HG02973 (cell line): ENCODE measurements around the gene WDR53.
"Not testable (repeated sequence)": the region's sequence is repeated elsewhere in the genome, so short reads cannot be mapped to it uniquely, and the experiment has no call there.

Source experiments
- ATAC-seq: cut with Tn5 transposase; IDR thresholded peaks from one replicate; pipeline ENCODE4 v1.9.1; 2021; ENCODE audit warnings: moderate library complexity; ENCODE audit not compliant: unreplicated experiment

Gene WDR53

DNA sequence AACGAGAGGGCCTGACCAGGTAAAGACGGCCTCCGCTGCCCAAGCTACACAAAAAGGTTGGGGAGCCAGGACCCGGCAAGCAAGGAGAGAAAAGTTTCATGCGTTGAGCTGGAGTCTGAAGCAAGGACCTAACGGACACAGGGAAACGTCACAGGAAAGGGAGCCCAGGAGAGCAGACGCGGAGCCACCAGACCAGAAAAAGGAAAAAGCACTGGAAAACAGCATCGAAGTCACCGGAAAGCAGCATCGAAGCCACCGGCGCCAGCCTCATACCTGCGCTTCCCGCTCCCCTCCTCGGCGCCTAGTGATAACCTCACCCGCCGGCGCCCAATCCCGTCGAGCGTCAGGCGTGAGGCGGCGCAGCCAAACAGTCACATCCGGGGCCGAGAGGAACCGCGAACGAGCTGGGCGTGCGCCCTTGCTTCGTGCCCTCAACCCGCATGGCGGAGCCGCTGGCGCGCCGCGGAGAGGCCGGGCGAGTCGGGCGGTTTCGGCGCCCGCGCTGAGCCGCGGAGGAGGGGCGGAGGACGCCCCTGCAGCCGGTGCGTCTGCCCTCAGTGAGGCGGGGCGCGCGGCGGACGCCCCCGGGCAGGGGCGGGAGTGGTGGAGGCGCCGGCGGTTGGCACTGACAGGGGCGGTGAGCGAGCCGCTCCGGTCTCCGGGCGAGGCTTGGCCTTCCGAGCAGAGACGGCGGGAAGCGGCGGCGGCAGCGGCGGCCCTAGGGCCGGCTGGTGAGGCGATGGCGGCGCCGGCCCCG is at the start of gene WDR53, which contains the start of gene FBXO45:
TSS of gene WDR53 (minus strand) at position 309 of the 757 bp plus-strand sequence. CDS start 7,079 bp downstream, outside the sequence.
TSS of gene FBXO45 (plus strand) at position 415 of the 757 bp plus-strand sequence. CDS start at position 740, 325 bp downstream.
- peak; percentile 90 for ATAC-seq

DNA sequence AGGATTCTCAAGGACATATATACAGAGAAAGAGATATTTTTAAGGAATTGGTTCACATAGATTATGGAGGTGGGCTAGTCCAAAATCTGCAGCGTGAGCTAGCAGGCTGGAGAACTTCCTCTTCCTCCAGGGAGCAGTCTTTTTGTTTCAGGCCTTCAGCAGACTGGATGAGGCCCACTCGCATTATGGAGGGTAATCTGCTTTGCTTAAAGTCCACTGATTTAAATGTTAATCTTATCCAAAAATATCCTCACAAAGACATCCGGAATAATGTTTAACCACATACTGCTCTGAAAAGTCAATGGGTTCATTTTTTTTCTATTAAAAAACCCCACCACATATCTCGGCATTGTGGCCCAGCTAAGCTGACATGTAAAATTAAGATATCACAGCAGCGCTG is 48.9 kb upstream of the WDR53 start:
- ATAC-seq = no peak

DNA sequence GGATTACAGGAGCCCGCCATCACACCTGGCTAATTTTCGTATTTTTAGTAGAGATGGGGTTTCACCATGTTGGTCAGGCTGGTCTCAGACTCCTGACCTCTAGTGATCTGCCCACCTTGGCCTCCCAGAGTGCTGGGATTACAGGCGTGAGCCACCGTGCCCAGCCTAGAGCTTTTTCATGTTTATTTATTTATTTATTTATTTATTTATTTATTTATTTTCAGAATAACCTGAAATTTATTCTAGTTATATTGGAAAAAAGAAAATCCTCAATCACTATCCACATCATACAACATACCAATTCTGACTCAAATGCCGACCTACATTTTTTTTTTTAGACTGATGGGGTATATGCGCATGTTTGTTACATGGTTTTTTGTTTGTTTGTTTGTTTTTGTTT is 46.9 kb upstream of the WDR53 start:
- ATAC-seq = not testable (repeated sequence)

DNA sequence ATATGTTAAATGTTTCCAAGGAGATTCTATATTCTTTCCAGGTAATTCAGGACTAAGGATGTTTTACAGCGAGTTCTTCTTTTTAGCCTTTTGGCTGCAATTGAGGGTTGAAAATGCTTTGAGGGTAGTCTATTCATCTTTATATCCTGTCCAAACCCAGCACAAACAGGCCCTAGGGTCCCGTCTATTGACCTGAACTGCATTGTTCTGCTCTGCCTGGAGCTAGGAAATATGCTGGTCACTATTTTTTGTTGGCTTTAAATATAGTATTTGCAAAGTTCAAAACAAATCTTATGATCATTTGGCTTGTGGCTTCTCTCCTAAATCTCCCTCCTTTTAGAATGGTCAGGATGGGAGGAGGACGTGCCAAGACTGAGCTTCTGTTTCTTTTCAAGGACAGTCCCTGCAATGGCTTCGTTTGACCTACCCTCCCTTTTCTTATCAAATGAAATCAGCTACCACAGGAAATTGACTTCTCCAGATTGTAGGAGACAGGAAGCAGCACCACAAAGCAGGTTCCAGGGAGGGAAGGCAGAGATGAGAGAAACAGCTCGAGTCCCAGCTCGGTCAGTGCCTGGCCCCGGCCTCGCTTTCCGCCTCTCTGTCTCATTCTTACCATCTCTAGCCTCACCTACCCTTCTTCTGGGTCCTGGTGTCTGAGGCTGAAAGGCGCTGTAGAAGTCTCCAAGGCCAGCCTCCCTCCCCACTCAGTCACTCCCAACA is 43.6 kb upstream of the WDR53 start:
- no peak for ATAC-seq

DNA sequence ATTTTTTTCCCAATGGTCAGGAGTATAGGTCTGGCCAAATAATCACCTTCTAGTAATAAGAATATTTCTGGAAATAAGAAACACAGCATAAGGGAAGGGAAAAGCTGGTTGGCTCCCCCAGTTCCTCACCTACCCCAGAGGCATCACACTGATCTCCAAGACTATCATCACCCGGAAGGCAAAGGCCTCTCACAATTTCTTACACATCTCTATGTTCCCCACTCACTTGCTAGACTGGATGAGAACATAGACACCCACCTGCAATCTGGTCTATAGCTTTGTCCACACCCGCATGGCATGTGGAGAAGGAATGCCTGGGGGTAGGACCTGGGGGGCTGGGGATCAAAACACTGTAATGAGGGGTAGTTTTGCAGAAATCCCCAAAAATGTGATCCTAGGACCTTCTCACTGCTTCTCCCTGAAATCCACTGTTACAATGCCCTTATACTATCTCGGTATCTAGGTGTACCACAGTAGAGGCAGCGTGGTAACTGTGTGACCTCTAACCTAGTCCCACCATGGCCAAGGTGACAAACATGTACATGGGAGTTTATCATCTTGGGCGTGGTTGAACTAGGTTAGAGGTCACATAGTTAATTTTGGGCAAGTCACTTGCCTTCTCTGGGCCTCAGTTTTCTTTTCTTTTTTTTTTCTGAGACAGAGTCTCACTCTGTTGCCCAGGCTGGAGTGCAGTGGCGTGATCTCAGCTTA is 41.6 kb upstream of the WDR53 start:
- no peak for ATAC-seq

DNA sequence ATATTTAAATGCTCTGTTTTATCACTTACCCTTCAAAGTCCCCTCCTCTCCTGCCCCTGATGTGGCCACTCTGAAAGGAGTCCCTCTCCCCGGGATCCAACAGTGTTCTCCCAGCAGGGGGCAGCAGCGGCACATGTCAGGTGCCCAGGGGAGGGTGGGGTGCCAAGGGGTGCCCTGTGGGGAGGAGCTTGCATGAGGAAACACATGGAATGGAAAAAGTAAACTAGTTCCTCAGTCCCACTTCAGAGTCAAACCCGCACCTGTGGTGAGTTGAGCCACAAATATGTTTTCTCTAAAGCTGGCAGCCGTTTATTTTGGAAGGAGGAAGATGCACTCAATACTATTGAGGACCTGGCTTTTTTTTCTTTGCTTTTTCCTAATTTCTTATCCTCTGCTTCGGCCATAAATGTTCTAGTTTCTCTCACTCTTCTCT is 41.0 kb upstream of the WDR53 start:
- peak; percentile 50 for ATAC-seq

DNA sequence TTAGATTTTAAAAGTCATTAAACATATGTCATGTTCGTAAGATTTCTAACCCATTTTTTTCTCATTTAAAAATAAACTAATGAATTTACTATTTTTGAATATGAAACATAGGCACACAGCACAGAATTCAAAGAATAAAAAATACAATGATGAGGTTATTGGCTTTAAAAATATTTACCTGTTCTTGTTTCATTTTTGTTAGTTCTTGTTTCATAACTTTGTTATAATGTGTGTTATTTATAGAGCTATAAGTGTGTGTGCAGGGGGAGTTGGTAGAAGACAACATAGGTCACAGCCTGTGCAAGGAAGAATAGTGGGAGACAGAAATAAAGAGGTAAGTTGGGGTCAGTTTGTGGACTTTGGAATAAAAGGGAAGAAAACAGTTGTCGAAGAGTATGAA is 40.3 kb upstream of the WDR53 start:
- ATAC-seq = no peak

DNA sequence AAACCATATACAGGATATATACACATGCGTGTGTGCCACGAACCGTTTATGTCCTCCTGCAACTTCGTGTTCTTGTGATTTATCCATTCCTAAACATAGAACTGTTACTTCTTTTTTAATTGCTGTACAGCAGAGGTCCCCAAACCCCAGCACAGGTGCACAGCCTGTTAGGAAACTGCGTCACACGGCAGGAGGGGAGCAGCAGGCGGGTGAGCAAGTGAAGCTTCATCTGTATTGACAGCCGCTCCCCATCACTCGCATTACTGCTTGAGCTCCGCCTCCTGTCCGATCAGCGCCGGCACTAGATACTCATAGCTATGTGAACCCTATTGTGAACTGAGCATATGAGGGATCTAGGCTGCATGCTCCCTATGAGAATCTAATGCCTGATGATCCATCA is 36.2 kb upstream of the WDR53 start:
- no peak for ATAC-seq

DNA sequence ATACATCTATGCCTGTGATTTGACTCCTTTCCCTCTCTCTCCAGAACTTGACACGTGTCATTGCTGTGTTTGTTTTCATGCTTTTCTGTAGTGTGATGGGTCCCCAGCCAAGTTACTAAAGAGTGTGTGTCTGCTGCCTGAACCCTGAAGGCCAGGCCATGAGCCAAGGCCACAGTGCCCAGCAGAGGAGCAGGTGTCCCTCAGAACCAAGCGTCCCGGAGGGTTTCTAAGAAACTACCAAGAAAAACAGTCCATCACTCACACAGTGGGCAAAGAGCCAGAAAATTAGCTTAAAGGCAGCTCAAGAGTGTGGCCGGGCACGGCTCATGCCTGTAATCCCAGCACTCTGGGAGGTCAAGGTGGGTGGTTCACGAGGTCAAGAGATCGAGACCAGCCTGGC is 35.3 kb upstream of the WDR53 start:
- ATAC-seq = no peak

DNA sequence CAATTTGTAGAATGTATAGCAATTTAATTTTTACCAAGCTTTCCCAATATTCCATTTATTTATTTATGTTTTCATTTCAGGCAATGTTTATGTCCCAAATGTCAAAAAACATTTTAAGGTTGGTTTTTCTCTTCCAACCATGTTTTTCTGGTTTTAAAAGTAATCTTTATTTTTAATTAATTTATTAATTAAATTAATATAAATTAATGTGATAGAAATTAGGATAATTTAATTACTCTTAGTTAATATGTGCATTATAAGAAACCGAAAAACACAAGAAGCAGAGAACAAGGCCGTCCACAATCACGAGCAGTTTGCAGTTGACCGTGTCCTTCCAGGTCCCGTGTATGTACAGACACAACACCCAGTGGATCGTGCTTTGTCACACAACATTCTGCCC is 34.3 kb upstream of the WDR53 start:
- no peak for ATAC-seq

DNA sequence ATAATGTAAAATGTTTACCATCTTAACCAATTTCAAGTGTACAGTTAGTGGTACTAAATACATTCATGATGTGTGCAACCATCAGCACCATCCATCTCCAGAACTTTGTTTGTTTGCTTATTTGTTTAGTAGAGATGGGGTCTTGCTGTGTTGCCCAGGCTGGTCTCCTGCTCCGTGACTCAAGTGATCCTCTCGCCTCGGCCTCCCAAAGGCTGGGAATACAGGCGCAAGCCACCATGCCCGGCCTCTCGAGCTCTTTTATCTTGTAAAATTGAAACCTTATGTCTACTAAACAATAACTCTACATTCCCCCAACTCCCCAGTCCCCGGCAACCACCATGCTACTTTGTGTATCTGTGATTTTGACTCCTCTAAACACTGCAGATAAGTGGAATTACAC is 32.0 kb upstream of the WDR53 start:
- no peak for ATAC-seq

DNA sequence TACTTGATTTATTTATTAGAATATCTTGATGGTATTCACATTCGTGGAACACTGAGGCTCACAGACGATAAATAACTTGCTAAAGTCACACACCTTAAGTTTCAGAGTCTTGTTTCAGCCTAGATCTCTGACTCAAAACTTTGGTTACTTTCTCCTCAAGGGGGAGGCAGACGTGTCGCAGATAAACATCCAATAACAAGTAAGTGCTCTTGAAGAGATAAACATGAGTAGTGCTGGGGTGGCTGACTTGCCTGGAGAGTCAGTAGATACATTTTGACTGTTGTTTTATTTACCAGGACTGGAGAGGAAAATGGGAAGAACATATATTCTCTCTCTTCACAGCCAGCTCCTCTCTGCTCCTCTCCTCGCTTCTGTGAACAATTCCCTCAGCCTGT is 31.4 kb upstream of the WDR53 start:
- no peak for ATAC-seq

DNA sequence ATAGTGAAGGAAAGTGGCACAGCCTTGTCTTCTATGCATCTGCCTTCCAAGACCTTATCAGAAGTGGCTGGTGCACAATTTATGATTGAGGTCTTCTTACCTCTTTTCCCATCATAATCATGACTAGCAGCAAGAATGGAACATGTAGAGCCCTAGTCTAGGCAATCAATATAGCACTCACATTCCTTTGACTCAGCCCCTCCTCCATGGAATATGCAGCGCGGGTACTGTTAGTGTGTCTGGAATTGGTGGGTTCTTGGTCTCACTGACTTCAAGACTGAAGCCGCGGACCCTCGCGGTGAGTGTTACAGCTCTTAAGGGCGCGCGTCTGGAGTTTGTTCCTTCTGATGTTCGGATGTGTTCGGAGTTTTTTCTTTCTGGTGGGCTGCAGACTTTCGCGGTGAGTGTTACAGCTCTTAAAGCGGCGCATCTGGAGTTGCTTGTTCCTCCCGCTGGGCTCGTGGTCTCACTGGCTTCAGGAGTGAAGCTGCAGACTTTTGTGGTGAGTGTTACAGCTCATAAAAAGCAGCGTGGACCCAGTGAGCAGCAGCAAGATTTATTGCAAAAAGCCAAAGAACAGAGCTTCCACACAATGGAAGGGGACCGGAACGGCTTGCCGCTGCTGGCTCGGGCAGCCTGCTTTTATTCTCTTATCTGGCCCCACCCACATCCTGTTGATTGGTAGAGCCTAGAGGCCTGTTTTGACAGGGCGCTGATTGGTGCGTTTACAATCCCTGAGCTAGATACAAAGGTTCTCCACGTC is 29.8 kb upstream of the WDR53 start:
- not testable (repeated sequence) for ATAC-seq

DNA sequence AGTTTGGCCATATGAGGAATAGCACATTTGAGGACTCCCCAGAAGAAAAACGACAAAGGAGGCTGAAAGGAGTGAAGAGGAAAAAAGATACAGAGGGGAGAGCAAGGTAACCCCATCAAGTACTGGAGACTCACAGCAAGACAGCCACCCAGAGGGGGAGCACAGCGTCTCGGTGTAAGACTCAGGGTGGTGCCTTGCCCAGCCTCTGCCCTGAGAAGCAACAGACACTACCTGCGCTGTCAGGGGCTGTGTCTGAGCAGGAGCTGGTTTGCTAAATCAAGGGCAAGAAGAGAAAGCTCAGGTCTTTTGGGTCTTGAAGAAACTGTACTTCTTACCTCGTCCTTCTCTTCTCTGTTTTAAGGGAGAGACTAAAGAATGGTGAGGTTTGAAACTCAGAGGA is 28.0 kb upstream of the WDR53 start:
- ATAC-seq = no peak

DNA sequence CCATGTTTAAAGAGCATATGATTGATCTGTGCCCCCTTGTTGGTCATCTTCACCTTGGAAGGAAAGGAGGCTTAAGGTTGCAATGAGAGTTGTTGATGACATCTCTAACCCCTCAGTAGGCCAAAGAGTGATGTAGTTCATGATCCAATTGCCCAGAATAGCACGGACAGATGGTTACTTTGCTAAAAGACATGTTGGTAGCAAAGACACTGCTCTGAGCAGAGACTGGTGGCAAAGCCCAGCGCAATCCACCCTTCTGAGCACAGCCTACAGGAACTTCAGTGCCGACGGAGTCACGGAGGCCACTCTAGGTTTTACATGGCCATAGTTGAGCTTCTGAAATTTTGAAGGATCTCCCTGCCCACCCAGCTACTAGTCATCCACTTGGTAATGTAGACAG is 21.9 kb upstream of the WDR53 start:
- no peak for ATAC-seq

DNA sequence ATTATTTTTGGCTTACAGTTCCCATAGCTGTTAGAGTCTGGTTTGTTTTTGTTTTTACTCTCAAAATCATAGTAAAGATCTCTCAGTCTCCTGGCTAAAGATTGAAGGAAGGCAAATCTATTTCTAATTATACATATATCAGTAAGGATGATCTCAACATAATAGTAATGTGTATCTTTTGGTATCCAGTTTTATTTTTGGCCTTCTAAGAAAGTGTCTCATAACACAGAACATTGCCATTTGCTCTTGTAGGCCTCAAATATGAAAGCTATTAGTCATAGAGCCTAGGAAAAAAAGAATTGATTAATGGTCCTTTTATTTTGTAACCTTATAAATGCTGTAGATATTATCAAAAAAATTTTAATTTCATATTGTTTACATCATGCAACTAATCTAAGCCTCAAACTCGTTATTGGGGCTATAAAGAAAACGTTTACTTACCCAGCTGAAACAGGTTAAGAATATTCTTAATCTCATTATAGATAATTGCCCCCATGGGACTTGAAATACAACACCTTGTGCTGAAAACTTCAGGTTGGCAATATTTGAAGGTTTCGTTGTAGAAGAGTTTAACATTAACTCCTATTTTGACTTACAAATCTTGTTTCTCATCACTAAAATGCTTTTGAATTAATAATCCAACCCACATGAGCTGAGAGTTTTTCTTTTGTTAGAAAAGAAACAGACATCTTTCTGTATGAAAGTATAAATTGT is 16.8 kb upstream of the WDR53 start:
- ATAC-seq = no peak

DNA sequence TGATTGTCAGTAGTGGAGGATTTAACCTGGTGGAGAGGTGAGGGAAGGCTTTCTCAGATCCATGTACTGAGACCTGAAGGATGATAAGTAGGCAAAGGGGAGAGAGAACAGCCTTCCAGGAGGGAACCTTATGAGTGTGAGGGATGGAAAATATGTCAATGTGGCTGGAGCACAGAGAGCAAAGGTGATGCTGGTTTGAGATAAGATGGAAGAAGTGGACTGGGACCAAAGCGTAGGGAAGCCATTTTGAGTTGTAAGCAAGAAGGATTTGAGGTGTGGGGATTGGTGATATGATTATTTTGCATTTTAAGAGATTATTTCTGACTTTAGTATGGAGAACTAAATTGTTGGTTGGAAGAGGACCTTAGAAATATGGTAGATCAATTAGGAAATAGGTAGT is 4.0 kb upstream of the WDR53 start:
- ATAC-seq = no peak

DNA sequence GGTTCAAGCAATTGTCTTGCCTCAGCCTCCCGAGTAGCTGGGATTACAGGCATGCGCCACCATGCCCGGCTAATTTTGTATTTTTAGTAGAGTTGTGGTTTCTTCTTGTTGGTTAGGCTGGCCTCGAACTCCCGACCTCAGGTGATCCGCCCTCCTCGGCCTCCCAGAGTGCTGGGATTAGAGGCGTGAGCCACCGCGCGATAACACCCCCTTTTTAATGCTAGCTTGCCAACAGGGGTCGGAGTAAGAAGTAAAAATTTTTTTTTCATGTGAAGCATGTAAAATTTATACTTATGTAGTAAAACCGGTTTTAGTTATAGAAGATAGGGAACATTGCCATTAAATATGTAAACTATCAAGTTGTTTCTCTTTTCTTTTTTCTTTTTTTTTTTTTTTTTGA is 2.0 kb upstream of the WDR53 start:
- not testable (repeated sequence) for ATAC-seq

DNA sequence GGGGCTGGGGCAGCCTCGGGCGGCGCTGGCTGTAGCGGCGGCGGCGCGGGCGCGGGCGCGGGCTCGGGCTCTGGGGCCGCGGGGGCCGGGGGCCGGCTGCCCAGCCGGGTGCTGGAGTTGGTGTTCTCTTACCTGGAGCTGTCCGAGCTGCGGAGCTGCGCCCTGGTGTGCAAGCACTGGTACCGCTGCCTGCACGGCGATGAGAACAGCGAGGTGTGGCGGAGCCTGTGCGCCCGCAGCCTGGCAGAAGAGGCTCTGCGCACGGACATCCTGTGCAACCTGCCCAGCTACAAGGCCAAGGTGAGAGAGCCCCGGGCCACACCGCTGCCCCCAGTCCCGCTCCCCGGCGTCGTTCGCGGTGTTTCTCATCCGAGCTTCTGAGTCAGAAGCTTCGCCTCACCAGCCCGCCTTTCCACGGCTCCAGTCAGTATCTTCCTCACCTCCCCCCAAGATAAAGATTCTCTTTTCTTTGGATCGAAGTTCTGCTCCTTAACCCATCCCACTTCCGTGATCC is 706 bp upstream of the WDR53 start:
- peak; percentile 37 for ATAC-seq

DNA sequence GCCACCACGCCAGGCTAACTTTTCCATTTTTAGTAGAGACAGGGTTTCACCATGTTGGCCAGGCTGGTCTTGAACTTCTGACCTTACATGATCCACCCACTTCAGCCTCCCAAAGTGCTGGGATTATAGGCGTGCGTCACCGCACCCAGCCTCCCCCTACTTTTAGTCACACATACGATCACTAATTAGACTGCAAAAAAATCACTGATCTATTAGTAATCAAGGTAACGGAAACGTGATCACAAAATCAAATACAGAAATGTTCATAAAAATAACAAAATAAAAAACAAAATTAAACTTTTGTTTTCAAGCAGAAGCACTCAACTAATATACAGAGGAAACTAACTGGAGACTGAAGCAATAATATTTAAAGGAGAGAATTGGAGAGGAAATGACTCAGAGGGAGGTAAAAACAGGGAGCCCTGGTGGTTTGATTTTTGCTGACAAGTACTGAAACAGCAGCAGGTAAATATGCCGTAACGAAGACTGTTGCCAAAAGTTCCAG is 4.6 kb downstream of the WDR53 start:
- no peak for ATAC-seq
